Muscle layer of colon (tissue), 2 donors: ENCODE data around the gene SLAIN2.
"Not testable (repeated sequence)": the region's sequence is repeated elsewhere in the genome, so short reads cannot be mapped to it uniquely, and the experiment has no call there.

Source experiments
- H3K27ac ChIP-seq: one replicate; pipeline ENCODE4 v1.7.0; 2013; ENCODE audit warnings: low read depth, mild to moderate bottlenecking, low read length, moderate library complexity
- H3K27me3 ChIP-seq, 2 donors: one replicate each; pipeline ENCODE4 v1.7.0; 2013; ENCODE audit warnings: low read length in 2 of 2, mild to moderate bottlenecking in 2 of 2; ENCODE audit not compliant: insufficient read depth in 2 of 2, control insufficient read depth in 1 of 2
- H3K36me3 ChIP-seq: one replicate; pipeline ENCODE4 v1.7.0; 2013; ENCODE audit warnings: mild to moderate bottlenecking, low read length; ENCODE audit not compliant: insufficient read depth
- H3K4me1 ChIP-seq: one replicate; pipeline ENCODE4 v1.7.0; 2013; ENCODE audit warnings: mild to moderate bottlenecking, low read length; ENCODE audit not compliant: insufficient read depth
- H3K4me3 ChIP-seq, 2 donors: one replicate each; pipeline ENCODE4 v1.7.0; 2013; ENCODE audit warnings: low read length in 2 of 2, low read depth in 1 of 2, mild to moderate bottlenecking in 1 of 2, moderate library complexity in 1 of 2
- H3K9ac ChIP-seq: one replicate; pipeline ENCODE4 v1.7.0; 2013; ENCODE audit warnings: low read length
- H3K9me3 ChIP-seq: one replicate; pipeline ENCODE4 v1.7.0; 2013; ENCODE audit warnings: mild to moderate bottlenecking, low read length
- donor health status: abdominal sarcoma.
- donor health status: Adenocarcinoma of cecum.

SLAIN2 gene

GRCh38 chr4:48340965-48341775, at the start of gene SLAIN2:
TSS of gene SLAIN2 (plus strand) at chr4:48341529. CDS start at chr4:48341740, 211 bp downstream.
- H3K27ac ChIP-seq: peak within 1 kb of the TSS; percentile 88
- no peaks in the 10 kb centered on the region for H3K36me3 ChIP-seq
- H3K9ac ChIP-seq: peak within 1 kb of the TSS; percentile 79
- H3K4me1 ChIP-seq: peaks cover 31% of the 10 kb centered on the region
- H3K4me3 ChIP-seq: peak within 1 kb of the TSS; percentile 86 to 93
- no peaks in the 10 kb centered on the region for H3K9me3 ChIP-seq
- no peaks in the 10 kb centered on the region for H3K27me3 ChIP-seq

DNA sequence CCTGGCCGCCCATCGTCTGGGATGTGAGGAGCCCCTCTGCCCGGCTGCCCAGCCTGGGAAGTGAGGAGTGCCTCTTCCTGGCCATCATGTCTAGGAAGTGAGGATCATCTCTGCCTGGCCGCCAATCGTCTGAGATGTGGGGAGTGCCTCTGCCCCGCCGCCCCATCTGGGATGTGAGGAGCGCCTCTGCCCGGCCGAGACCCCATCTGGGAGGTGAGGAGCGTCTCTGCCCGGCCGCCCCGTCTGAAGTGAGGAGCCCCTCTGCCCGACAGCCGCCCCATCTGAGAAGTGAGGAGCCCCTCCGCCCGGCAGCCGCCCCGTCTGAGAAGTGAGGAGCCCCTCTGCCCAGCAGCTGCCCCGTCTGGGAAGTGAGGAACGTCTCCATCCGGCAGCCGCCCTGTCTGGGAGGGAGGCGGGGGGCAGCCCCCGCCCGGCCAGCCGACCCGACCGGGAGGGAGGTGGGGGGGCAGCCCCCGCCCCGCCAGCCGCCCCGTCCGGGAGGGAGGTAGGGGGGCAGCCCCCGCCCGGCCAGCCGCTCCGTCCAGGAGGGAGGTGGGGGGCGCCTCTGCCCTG, 49.0 kb upstream of the SLAIN2 start:
- not testable (repeated sequence) for H3K9ac ChIP-seq, H3K4me1 ChIP-seq, H3K9me3 ChIP-seq, H3K27me3 ChIP-seq, H3K27ac ChIP-seq, H3K36me3 ChIP-seq, H3K4me3 ChIP-seq

DNA sequence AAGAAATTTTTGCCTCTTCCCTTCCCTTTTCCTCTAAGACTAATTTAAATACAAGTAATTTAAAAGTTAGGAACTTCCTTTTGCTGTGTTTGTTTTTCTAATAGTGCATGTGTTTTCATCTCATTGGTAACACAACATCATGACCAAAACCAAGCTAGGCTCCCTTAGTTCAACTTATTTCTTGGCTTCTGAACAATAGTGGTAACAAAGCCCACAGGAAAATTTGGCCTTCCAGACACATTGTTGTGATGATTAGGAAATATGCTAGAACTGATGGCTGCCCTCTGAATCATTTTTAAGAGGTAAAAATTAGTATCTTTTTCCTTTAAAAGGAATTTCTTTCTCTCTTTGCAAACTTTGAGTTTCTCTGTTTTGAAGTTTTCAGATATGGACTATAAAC, 46.2 kb upstream of the SLAIN2 start:
- no peak overlapping the region for H3K27ac ChIP-seq
- H3K9ac ChIP-seq: no peak overlapping the region
- no peaks in the 10 kb centered on the region for H3K4me1 ChIP-seq
- H3K36me3 ChIP-seq: no peaks in the 10 kb centered on the region
- H3K9me3 ChIP-seq: no peaks in the 10 kb centered on the region
- H3K27me3 ChIP-seq: no peaks in the 10 kb centered on the region
- no peak overlapping the region for H3K4me3 ChIP-seq

DNA sequence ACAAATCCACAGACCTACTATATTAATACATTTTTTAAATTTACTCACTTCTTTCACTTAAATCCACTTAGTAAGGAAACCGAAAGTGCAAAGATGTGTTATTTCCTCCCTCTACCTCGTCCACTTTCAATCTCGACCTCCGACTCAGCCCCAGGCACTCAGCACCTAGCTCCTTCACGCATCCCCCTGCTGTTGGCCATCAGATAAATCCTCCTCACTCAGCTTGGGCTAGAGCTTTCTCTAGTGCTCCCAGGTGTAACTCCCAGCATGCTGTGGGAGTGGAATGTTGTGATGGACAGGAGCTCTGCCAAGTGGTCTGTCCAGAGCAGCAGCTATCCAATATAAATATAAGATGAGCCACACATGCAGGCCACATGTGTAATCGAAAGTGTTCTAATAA, 45.0 kb upstream of the SLAIN2 start:
- no peak overlapping the region for H3K9ac ChIP-seq
- no peak overlapping the region for H3K4me3 ChIP-seq
- H3K27me3 ChIP-seq: no peaks in the 10 kb centered on the region
- H3K9me3 ChIP-seq: no peaks in the 10 kb centered on the region
- H3K36me3 ChIP-seq: no peaks in the 10 kb centered on the region
- H3K4me1 ChIP-seq: no peaks in the 10 kb centered on the region
- no peak overlapping the region for H3K27ac ChIP-seq

DNA sequence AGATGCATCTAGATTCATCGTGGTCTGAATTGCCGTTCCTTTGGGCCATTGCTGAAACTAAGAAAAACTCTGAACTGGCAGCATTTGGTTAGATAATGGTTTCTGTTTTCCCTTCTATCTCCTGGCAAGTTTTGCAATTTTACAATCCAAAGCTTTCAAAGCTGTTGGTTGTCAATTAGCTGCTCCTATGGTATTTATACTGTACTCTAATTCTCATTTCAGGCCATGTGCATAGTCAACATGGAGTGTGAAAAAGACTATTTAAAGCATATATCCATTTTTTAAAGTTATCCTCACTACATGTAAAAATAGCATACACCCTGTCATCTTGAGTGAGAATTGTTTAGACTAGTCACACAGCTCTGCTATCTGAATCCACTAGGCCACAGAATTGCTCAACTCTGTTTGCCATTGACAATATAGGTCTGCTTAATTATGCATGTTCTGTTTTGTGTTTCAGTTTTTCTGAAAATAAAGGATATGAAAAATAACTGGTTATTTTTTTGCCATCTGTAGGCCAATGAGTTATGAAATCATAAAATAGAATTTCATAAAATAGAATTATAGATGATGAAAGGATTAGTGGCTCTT, 44.0 kb upstream of the SLAIN2 start:
- no peaks in the 10 kb centered on the region for H3K27me3 ChIP-seq
- no peak overlapping the region for H3K9ac ChIP-seq
- no peak overlapping the region for H3K4me3 ChIP-seq
- H3K4me1 ChIP-seq: no peaks in the 10 kb centered on the region
- no peak overlapping the region for H3K27ac ChIP-seq
- no peaks in the 10 kb centered on the region for H3K36me3 ChIP-seq
- H3K9me3 ChIP-seq: no peaks in the 10 kb centered on the region

- Histone ChIP-seq H3K4me3 (no peak overlapping the region), H3K9ac (no peak overlapping the region), H3K4me1 (no peaks in the 10 kb centered on the region)
Measured at GRCh38 chr4:48299560-48299959, 41.8 kb upstream of the SLAIN2 start.

GRCh38 chr4:48300004-48300403, 41.3 kb upstream of the SLAIN2 start:
- Histone ChIP-seq H3K36me3 (no peaks in the 10 kb centered on the region), H3K27me3 (no peaks in the 10 kb centered on the region), H3K27ac (no peak overlapping the region), H3K9me3 (no peaks in the 10 kb centered on the region), H3K9ac (no peak overlapping the region), H3K4me1 (no peaks in the 10 kb centered on the region), H3K4me3 (no peak overlapping the region)

More at GRCh38 chr4:48299560-48299959, 41.8 kb upstream of the SLAIN2 start:
- Histone ChIP-seq H3K27ac (no peak overlapping the region), H3K9me3 (no peaks in the 10 kb centered on the region), H3K36me3 (no peaks in the 10 kb centered on the region), H3K27me3 (no peaks in the 10 kb centered on the region)

- Histone ChIP-seq H3K36me3 (no peaks in the 10 kb centered on the region), H3K4me3 (no peak overlapping the region)
Measured at GRCh38 chr4:48305508-48305907, 35.8 kb upstream of the SLAIN2 start.

GRCh38 chr4:48307528-48307927, 33.8 kb upstream of the SLAIN2 start:
- no peak overlapping the region for H3K9ac ChIP-seq
- no peaks in the 10 kb centered on the region for H3K4me1 ChIP-seq
- no peak overlapping the region for H3K27ac ChIP-seq
- no peak overlapping the region for H3K4me3 ChIP-seq
- H3K9me3 ChIP-seq: no peaks in the 10 kb centered on the region
- H3K27me3 ChIP-seq: no peaks in the 10 kb centered on the region
- no peaks in the 10 kb centered on the region for H3K36me3 ChIP-seq

More at GRCh38 chr4:48305508-48305907, 35.8 kb upstream of the SLAIN2 start:
- H3K9me3 ChIP-seq: no peaks in the 10 kb centered on the region
- H3K27ac ChIP-seq: no peak overlapping the region
- no peak overlapping the region for H3K9ac ChIP-seq
- H3K4me1 ChIP-seq: no peaks in the 10 kb centered on the region
- H3K27me3 ChIP-seq: no peaks in the 10 kb centered on the region

- Histone ChIP-seq H3K9me3 (no peaks in the 10 kb centered on the region), H3K27ac (no peak overlapping the region), H3K4me1 (no peaks in the 10 kb centered on the region), H3K27me3 (no peaks in the 10 kb centered on the region), H3K4me3 (no peak overlapping the region), H3K9ac (no peak overlapping the region), H3K36me3 (no peaks in the 10 kb centered on the region)
Measured at GRCh38 chr4:48308901-48309300, 32.4 kb upstream of the SLAIN2 start.

DNA sequence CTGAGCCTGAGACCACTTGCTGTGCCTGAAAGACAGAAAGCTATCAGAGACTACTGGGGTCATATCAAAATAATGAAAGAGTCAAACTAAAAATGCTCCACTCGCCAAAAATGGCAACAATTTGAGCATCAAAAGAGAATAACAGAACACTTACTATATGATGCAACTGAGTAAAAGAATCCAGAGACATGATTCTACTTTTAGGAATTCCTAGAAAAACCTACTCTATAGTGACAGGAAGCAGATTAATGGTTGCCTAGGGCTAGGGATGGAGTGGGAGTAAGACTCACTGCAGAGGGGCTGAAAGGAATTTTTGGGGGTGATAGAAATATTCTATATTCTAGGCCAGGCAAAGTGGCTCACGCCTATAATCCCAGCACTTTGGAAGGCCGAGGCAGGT, 29.4 kb upstream of the SLAIN2 start:
- Histone ChIP-seq H3K4me1 (no peaks in the 10 kb centered on the region), H3K4me3 (no peak overlapping the region), H3K9ac (no peak overlapping the region), H3K27me3 (no peaks in the 10 kb centered on the region), H3K9me3 (no peaks in the 10 kb centered on the region), H3K27ac (no peak overlapping the region), H3K36me3 (no peaks in the 10 kb centered on the region)
